ENCODE measurements around the gene DENND6B. TPM values are rescaled to one million over a fixed set of nuclear protein-coding genes. Genes with fewer than 3 reads are reported as not detected.
A peak's percentile ranks its signal among the peaks of the same experiment; 100 is the strongest.

Gene DENND6B
- total and polyA plus RNA-seq, 2 of the 13 experiments (the other 11 are each of a cell fraction or from before 2014, with no cell fraction given) = 0.95 to 3.8 TPM

- no peak for TF ChIP-seq ZBTB44 (CRISPR knock-in tag; IDR thresholded peaks at IDR 0.05)
- TF ChIP-seq ZNF615 (CRISPR knock-in tag; IDR thresholded peaks at IDR 0.05; ENCODE audit: borderline replicate concordance) = no peak
- no peak for TF ChIP-seq EED (CRISPR knock-in tag; IDR thresholded peaks at IDR 0.05)
- no peak for TF ChIP-seq ZNF282 (IDR thresholded peaks at IDR 0.05; ENCODE audit: partially characterized antibody)
- TF ChIP-seq ZNF816 (CRISPR knock-in tag; IDR thresholded peaks at IDR 0.05; ENCODE audit: borderline replicate concordance) = no peak
- TF ChIP-seq REST (IDR thresholded peaks at IDR 0.05; ENCODE audit: borderline replicate concordance in 1 of 2, low read depth in 1 of 2, low read length in 2 of 2) = no peak
- TF ChIP-seq MLLT10 (CRISPR knock-in tag; IDR thresholded peaks at IDR 0.05) = no peak
- TF ChIP-seq ZNF75D (CRISPR knock-in tag; IDR thresholded peaks at IDR 0.05; ENCODE audit: borderline replicate concordance) = no peak
- no peak for TF ChIP-seq ZNF501 (CRISPR knock-in tag; IDR thresholded peaks at IDR 0.05)
- no peak for TF ChIP-seq MED13 (CRISPR knock-in tag; IDR thresholded peaks at IDR 0.05)
- TF ChIP-seq ZNF720 (CRISPR knock-in tag; IDR thresholded peaks at IDR 0.05) = no peak
- 0 out of 2 replicates have a peak, but pooled peaks have one; percentile 20 for TF ChIP-seq MZF1 (CRISPR knock-in tag; IDR thresholded peaks at IDR 0.05; ENCODE audit: borderline replicate concordance)
- TF ChIP-seq HMGXB4 (CRISPR knock-in tag; IDR thresholded peaks at IDR 0.05; ENCODE audit: borderline replicate concordance in 1 of 2, low read depth in 1 of 2) = 0 out of 4 replicates have a peak, but pooled peaks of 1 of the 2 experiments have one; percentile 22
- TF ChIP-seq U2AF1 (optimal IDR thresholded peaks at IDR 0.05; ENCODE audit: low read depth, low read length) = no peak
- no peak for TF ChIP-seq PRDM4 (CRISPR knock-in tag; IDR thresholded peaks at IDR 0.05; ENCODE audit: borderline replicate concordance)
- no peak for TF ChIP-seq ZNF7 (CRISPR knock-in tag; IDR thresholded peaks at IDR 0.05)
- TF ChIP-seq CBX1 (IDR thresholded peaks at IDR 0.05; ENCODE audit: low read depth) = no peak
- TF ChIP-seq ZNF777 (CRISPR knock-in tag; IDR thresholded peaks at IDR 0.05) = peak; percentile 42; the same call in 1 of the 2 replicates
Measured at GRCh38 chr22:50314455-50315288, 12.1 kb downstream of the DENND6B start (continued).

Measured in HepG2 (cell line).